ENCODE measurements around the gene GPHA2.

DNA sequence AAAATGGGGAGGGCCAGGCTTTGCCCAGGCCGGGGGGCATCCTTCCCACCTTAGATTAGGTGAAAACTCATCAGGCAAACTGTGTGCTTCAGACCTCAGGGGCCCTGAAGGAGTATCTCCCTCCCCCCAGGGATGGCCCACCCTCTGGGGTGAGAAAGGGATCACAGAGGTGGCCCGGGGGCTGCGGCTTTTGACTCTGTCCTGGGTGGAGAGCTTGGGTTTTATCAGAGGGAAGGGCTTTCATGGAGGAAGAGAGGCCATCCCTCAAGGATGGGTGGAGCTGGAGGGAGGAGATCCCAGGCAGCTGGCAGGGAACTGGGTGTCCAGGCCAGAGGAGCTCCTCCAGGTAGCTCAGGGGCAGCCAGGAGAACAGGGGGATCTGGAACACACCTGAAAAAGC, 14.3 kb downstream of the GPHA2 start:
- TF ChIP-seq, protein P1, sequence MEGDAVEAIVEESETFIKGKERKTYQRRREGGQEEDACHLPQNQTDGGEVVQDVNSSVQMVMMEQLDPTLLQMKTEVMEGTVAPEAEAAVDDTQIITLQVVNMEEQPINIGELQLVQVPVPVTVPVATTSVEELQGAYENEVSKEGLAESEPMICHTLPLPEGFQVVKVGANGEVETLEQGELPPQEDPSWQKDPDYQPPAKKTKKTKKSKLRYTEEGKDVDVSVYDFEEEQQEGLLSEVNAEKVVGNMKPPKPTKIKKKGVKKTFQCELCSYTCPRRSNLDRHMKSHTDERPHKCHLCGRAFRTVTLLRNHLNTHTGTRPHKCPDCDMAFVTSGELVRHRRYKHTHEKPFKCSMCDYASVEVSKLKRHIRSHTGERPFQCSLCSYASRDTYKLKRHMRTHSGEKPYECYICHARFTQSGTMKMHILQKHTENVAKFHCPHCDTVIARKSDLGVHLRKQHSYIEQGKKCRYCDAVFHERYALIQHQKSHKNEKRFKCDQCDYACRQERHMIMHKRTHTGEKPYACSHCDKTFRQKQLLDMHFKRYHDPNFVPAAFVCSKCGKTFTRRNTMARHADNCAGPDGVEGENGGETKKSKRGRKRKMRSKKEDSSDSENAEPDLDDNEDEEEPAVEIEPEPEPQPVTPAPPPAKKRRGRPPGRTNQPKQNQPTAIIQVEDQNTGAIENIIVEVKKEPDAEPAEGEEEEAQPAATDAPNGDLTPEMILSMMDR (IDR thresholded peaks at IDR 0.05; ENCODE audit: low read length): no peak
- no peak for TF ChIP-seq EZH2 (optimal IDR thresholded peaks at IDR 0.05; ENCODE audit: low read depth, low read length)
- no peak for TF ChIP-seq EZH2phosphoT487 (IDR thresholded peaks at IDR 0.05; ENCODE audit: low read length)
